NCI-H345 (cell line): ENCODE results near the gene COP1.

Experiments
- DNase-seq: peaks from one replicate; lab custom pipeline; 2025; lab: John Stamatoyannopoulos, UW

The COP1 gene

DNA sequence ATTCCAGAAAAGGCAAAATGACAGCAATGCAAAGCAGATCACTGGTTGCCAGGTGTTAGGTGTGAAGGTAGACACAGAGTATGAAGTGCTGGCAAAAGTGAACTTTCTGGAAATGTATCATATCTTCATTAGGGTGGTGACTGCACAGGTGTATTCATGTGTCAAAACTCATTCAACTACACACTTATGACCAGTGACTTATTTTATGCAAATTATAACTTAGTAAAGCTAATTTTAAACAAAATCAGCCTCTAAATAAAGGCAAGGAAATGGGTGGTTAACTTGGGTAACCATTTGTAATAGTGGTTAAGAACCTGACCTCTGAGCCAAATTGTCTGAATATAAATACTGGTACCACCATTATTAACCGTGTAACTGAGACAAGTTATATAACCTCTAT lies 7.4 kb downstream of the COP1 start:
- DNase-seq = no peak

DNA sequence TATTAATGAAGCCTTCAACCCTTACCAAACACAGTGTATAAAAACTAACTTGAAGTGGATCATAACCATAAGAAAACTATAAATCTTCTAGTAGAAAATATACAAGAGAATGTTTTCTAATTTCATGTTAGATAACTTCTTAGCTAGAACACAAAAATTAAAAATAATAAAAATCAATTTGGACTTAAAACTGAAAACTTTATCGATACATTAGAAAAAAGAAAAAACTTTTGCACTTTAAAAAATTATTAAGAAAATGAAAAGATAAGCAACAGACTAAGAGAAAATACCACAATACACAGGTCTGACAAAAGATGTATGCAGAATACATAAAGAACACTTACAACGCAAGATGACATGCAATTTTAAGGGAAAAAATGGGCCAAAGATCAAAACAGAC lies 8.7 kb downstream of the COP1 start:
- DNase-seq = no peak

DNA sequence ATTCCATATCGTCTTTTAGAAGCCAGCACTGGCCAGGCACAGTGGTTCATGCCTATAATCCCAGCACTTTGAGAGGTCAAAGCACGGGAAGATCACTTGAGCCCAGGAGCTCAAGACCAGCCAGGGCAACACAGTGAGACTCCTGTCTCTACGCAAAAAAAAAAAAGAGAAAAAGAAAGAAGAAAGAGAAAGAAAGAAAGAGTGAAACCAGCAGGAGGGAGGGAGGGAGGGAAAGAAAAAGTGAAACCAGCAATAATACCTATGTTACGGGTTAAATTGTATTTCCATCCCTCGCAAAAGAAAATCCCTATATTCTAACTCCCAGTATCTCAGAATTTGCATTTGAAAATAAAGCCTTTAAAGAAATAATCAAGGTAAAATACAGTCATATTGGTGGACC lies 10.4 kb downstream of the COP1 start:
- no peak for DNase-seq

DNA sequence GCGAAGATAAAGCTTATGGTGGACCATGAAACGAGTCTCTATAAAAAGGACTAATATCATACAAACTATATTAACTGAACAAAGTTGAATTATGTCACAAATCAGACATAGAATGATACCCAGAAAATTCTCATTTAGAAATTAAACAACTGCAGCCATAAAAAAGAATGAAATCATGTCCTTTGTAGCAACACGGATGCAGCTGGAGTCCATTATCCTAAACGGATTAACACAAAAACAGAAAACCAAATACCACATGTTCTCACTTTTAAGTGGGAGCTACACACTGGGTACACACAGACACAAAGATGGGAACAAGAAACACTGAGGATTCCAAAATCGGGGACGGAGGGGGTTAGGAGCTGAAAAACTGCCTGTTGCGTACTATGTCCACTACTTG lies 11.5 kb downstream of the COP1 start:
- no peak for DNase-seq

DNA sequence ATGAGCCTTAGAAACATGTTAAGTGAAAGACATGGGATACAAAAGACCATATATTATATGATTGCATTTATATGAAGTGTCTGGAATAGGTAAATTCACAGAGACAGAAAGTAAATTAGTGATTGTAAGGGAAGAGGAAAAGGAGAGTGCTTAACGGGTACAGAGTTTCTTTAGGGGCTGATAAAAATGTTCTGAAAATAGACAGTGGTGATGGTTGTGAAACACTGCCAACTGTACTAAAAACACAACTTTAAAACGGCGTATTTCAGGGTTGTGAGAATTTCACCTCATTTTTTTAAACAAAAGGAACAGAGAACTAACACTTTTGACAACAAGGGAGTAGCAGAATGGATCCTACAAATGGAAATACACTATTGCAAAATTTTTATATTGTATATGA lies 13.4 kb downstream of the COP1 start:
- no peak for DNase-seq

DNA sequence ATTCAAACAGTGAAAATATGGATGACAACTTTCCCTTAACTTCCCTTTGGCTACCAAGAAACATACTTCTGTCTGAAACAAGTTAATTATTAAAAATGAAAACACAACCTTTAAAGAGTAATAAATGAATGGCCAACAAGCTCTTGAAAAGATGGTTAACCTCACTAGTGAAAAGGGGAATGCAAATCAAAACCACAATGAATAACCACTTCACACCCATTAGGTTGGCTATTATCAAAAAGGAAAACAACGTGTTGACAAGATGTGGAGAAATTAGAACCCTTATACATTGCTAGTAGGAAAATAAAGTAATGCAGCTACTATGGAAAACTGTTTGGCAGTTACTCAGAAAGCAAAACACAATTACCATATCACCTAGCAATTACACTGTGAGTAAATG lies 14.1 kb downstream of the COP1 start:
- DNase-seq = no peak

DNA sequence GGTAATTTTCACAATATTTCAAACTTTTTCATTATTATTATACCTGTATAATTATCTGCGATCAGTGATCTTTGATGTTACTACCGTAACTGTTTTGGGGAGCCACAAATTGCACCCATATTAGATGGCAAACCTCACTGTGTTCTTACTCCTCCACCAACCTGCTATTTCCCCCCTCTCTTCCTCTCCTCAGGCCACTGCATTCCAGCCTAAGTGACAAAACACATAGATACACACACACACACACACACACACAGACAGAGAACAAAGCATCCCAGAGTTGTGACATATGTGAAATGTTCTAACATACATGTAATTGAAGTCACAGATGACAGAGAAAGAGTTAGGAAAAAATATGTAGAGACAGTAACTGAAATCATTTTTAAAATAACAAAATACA lies 18.5 kb downstream of the COP1 start:
- no peak for DNase-seq

DNA sequence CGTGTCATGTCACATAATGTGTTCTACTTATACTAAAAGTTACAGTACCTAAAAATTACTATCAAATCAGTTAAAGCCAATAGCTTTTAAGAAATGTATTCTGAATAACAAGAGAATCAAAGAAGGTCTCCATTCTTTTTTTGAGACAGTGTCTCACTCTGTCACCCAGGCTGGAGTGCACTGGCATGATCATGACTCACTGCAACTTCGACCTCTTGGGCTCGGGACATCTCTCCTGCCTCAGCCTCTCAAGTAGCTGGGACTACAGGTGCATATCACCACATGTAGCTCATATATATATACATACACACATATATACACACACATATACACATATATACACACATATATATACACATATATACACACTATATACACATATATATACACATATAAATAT lies 20.1 kb downstream of the COP1 start:
- no peak for DNase-seq

DNA sequence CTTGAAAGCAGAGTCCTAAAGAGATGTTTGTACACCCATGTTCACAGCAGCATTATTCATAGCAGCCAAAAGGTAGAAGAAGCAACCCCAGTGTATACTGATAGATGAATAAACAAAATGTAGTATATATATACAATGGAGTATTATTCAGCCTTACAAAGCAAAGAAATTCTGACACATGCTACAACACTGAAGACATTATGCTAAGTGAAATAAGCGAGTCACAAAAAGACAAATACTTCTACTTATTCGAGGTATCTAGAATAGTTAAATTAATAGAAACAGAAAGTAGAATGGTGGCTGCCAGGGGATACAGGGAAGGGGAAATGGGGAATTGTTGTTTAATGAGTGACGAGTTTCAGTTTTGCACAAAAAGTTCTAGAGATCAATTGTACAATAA lies 23.5 kb downstream of the COP1 start:
- no peak for DNase-seq

DNA sequence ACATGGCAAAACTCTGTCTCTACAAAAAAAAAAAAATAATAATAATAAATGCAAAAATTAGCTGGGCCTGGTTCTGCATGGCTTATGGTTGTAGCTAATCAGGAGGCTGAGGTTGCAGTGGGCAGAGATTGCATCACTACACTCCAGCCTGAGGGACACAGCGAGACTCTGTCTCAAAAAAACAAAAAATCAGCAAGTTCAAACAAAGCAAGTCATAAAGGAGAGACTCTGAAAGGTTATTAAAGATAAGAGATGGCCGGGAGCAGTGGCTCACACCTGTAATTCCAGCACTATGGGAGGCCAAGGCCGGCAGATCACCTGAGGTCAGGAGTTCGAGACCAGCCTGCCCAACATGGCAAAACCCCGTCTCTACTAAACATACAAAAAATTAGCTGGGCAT lies 28.8 kb downstream of the COP1 start:
- no peak for DNase-seq

DNA sequence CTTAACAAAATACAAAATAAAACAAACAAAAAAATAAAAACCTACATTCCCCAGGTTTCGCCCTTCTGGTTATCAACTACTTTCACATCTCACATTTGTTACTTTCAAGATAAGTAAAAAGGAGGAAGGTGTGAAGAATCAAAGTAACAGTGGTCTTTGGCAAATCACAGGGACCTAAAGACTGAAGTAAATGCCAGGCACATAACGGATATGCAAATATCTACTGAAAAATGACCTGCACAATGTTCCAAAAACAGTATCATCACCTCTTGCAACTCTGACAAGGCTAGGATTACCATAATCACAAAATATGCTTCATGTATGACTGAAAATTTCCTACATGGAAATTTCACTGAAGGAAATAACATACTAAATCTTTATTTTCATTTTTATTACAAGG lies 29.3 kb downstream of the COP1 start:
- no peak for DNase-seq

DNA sequence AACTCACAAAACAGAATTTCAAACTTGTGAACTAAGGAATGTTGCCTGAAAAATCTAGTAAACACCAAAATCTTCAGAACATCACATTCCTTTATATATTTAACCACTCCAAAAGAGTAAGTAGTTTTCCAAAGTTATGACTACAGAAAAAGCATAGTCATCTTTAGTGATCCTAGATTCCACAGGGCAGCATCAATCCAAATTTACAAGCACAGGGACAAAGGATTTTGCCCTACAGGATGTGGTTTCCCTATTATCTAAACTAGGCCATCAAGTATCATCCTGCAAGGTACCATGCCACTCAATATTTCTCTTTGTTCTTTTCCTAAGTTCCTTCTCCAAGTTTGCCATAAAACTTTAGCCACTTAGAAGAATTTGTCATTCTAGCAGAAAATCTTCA lies 33.0 kb downstream of the COP1 start:
- no peak for DNase-seq

DNA sequence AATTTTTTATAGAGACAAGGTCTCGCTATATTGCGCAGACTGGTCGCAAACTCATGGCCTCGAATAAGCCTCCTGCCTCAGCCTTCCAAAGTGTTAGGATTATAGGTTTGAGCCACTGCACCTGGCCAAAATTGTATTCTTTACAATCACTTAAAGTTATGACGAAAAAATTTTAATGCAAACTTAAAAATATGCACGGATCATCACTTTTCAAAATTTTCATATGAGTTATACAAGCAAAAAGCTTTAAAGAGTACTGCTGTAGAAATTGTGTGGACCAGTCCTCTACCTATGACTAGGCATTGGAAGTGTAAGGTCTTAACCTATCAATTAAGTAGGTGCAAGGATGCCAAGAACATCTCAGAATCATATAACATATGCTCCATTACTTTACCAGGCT lies 34.9 kb downstream of the COP1 start:
- no peak for DNase-seq

DNA sequence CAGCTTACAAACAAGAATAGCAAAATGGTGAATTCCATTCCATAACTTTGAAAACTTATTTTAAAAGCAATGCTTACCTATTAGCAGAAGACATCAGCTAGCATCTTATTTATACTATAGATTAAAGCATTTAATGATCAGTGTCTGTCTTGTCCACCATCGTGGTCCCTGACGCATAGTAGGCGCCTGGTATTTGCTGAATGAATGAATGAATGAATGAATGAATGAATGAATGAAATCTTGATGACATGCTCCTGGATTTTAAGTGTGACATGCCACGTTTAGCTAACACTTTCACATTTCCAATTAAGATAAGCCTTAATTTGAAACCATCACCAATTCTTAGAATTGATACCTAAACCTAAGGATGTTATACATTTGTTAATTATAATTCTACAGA lies 39.9 kb downstream of the COP1 start:
- no peak for DNase-seq

DNA sequence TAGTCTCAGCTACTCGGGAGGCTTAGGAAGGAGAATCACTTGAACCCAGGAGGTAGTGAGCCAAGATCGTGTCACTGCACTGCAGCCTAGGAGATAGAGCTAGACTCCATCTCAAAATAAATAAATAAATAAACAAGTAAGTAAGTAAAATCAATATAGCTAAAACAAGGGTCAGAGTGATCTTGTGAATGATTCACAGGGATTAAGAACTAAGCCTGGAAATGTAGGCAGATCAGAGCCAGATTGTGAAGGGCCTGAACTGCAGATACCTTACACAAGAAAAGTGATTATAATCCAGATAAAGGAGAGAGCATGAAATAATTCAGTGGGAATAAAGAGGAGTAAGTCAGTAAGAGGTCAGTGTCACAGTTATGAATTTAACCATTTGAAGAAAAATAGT lies 41.5 kb downstream of the COP1 start:
- no peak for DNase-seq

DNA sequence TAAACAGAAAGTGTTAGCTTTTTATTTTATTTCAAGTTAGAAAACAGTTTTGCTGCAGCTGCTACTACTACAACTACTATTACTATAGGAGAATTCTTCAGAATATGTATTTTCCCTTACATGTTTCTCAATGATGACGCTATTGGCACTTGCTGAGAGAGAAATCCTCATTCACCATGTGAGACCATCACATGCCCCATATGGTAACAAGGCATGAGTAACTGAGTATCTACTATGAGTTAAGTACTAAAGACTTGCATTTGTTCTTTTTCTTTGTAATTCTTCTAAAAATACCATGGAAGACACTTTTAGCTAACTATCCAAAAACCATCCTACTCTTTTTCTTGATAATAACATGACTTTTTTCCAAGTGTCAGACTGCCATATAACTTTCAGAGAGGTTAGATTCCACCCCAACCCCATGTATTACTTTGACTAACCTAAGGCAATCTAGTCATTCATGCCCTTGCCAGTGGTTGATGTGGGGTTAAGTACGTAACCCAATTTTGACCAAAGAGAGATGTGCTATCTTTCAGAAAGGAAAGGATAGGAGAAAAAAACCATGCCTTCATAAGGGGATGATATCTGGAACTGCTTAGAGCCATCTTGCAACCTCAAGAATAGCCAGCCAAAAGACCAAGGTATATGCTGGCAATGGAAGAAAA lies 42.9 kb downstream of the COP1 start:
- DNase-seq = no peak

DNA sequence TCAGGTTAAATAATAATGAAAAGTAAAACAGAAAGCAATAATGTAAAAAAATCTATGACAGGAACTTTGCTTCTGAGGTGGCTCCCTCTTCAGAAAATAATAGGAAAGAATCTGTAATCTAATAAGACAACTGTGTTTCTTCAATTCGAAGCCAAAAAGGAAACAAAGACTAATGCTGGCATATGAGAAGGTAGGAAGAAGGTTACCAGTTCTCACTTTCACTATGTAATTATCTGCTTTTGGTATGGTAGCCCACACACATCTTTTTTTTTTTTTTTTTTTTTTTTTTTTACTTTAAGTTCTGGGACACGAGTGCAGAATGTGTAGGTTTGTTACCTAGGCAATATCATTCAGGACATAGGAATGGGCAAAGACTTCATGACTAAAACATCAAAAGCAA lies 47.1 kb downstream of the COP1 start:
- no peak for DNase-seq

DNA sequence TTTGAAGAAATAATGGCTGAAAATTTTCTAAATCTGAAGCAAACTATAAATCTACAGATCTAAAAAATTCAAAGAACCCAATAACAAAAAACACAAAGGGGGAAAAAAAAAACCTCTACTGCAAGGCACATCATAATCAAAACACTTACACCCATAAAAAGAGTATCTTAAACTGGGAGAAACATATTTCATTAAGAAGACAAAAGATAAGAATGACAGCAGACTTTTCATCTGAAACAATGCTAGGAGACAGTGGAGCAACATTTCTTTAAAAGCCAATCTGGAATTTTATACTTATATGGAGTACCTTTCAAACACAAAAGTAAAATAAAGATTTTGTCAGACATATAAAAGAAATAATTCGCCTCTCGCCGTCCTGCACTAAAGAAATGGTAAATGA lies 49.1 kb downstream of the COP1 start:
- no peak for DNase-seq

DNA sequence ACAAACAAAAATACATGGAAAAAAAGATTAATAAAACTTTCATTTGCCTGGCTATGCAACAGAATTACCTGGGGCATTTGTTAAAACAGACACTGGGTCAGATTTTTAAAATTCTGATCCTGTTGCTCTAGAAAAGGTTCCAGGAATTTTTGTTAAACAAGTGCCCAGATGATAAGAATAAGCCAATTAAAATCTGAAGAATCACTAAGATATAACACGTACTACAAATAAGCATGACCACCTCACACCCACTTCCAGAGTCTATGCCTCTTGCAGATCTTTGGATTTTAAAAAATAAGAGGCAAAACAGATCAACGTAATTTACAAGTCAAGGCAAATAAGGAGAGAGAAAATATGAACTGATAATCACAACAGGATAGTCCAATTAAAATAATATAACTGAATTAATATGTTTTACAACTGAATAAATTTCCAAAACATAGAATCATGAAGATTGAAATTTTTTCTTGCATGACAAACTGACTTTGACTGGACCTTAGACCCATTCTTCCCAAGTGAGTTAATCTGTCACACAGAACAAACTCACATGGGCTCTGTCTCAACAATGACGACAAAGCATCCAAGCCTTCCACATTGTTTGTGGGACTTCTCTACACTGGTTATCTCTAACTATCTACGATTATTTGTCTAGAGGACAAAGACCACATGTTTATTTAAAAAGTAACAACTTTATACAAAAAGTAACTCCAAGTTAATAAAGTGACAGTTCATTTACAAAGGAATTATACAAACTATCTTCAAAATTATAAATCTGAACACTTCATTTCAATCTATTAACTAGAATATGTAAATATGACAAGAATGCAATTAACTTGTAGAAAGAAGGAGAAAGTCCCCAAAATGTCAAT lies 56.9 kb downstream of the COP1 start:
- no peak for DNase-seq

DNA sequence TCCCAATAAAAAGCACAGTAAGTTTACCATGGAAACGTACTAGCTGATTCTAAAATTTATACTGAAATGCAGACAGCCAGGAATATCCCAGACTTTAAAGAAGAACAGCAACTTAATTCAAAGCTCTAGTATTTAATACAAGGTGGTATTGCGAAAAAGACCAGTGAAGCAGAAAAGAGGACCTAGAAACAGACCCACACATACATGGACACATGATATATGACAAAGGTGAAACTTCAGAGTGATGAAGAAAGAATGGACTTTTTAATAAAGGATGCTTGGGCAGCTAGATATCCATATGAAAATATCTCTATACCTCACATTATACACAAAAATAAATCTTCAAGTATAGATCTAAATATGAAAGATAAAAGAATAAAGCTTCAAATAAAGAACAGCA lies 62.6 kb downstream of the COP1 start:
- no peak for DNase-seq

DNA sequence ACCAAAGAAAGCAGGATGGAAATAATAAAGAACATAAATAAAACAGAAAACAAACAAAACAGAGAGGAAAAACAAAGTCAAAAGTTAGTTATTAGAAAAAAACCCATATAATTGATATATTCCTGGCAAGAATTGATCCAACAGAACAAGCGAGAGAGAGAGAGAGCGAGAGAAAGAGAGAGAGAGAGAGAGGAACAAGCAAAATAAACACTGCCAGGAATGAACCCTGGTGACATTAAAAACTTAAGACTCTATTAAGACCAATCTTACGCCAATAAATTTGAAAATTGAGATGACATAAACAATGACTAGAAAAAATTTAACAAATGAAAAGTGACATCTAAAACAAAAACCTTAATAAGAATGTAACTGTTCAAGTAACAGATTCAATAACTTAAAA lies 64.1 kb downstream of the COP1 start:
- DNase-seq = no peak

DNA sequence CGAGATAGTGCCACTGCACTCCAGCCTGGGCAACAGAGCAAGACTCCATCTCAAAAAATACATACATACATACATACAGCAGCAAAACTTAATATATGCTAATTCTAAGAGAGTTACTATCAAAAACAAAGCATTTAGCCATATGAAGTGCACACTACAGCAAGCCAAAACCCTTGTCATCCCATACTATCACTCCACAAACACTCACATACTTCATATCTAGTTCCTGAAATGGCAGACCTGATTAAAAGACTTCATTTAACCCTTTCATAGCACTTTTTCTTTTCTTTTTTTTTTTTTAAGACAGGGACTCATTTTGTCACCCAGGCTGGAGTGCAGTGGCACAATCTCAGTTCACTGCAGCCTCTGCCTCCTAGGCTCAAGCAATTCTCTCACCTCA lies 65.6 kb downstream of the COP1 start:
- DNase-seq = no peak

DNA sequence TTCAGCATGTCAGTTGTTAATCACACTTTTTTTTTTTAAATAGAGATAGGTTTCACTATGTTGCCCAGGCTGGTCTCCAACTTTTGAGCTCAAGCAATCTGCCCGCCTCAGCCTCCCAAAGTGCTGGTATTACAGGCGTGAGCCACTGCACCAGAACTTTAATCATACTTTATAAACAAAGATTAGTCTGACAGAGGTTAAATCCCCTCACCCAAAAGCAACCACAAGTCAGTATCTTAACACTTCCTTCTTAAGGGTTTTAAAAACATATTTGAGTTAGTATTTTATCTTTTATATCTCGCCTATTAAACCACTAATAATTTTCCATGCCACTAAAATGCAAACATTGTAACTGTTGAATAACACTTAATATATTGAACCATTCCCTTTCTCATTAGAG lies 70.2 kb downstream of the COP1 start:
- no peak for DNase-seq

DNA sequence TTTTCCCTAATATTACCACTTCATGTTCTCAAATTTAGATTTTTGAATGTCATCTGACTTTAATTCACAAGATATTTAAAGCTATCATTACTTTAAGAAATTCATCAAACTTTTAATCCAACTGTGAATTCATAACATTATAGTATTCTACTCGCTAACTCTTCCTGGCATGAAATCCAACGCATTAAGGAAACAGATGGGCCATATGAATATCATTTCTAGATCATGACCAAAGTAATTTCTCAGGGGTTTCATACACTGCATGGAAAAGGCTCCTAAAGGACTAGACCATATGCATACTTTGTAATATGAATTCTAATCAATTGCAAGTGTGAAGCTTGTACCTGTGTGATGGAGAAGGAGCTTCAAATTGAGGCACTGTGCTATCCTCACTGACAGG lies 72.4 kb downstream of the COP1 start:
- DNase-seq = no peak
